Glomerular endothelial cell (primary cell): ENCODE measurements around the gene TCHP. TPM values are rescaled to one million over a fixed set of nuclear protein-coding genes. Genes with fewer than 3 reads are reported as not detected.

Experiments
- DNase-seq: peaks from one replicate; pipeline ENCODE4 v3.0.0-alpha.2; 2011; ENCODE audit warnings: low read depth, low spot score; ENCODE audit errors: extremely low read depth
- total RNA-seq: library from RNA; depleted of rRNA; stranded (reverse); fragments of >200 nt; gene quantifications from 2 replicates; pipeline ENCODE4 v1.2.3, GENCODE V29; 2015

The TCHP gene
- total RNA-seq, 1 donor from 2014 or later: 23.2 TPM

GRCh38 chr12:109959411-109960093 lies 59.5 kb downstream of the TCHP start:
- DNase-seq: no peak

GRCh38 chr12:109961201-109961600 lies 61.1 kb downstream of the TCHP start:
- peak; percentile 42 for DNase-seq

- DNase-seq: no peak
Observed at GRCh38 chr12:109961612-109962011, 61.5 kb downstream of the TCHP start.

- DNase-seq: no peak
Observed at GRCh38 chr12:109962398-109962797, 62.3 kb downstream of the TCHP start.

DNA sequence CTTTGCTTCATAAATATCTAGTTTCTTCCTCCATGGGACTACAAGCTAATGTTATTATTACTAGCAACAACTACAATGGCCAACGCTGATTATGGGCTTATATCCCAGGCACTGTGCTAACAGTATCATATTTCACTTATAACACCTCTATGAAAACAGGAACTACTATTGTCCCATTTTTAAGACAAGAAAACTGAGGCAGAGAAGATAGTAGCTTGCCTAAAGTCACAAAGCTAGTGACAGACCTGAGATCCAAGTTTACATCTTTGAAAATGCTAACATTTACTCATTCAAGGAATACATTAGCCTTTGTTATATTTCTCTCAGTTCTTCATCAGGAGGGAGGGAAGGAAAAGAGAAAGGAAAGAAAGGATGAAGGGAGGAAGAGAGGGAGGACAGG lies 63.3 kb downstream of the TCHP start:
- DNase-seq: no peak

DNA sequence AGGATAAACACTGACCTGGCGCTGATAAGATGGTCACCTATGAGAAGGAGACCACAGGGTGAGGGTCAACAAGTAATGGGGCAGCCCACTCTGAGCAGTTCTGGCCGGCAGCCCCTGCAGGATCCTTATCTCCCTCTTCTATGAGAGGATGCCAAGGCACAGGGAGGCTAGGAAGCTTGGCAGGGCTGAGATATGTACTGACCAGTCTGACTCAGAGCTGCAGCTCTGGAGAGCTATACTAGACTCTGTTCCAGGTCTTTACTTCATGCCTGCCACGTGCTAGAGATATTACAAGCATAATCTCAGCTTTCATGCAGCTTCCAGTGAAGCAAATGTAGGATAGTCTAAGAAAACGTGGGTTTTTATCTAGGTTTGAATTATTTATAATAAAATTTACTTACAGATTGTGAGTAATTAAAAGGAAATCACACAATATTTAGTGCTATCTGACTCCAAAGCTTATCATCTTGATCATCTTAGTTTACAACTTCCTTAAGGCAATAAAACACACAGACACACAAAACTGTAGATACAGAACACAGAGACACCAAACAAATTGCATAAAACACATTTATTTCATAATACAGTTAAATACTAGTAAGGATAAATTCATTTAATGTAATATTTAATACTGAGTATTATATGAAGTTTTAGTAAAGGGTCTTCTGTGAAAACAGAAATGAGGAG lies 63.8 kb downstream of the TCHP start:
- DNase-seq: no peak

GRCh38 chr12:109966546-109966945 lies 66.5 kb downstream of the TCHP start:
- DNase-seq: no peak

DNA sequence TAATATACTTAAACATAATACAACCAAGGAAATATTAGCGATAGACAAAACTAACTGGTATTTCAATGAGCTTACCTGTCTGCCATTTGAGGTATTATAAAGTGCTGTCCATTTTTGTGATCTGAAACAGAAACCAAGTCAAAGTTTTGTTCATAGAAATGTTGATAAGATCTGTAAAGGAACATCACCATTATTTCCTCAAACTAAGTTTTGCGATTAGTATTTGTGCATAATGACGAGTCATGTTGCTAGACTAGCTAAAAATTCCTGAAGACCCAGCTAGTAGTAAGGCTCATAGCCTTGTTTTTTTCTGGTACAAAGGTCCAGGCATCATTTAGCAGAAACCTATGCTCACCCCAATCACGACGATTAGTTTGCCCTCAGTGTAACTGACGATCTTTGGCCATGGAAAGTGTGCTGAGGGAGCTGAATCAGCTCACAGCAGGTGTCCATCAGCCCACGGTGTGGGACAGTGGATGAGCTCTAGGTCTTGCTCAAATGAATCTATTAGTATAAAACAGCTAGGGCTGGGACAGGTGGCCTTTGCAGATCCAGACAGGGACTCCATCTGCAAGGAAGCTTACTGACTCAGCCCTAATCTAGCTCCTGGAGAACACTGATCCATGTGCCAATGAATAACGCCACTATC lies 67.4 kb downstream of the TCHP start:
- DNase-seq: no peak

Other genes starting within 250 kb of the TCHP start
- gene FAM222A, start 186.4 kb upstream of the TCHP start, total RNA-seq: 0.99 and 1.0 TPM in 2 replicates
- 5.9 and 7.1 TPM in 2 replicates for gene TRPV4, start 66.9 kb upstream of the TCHP start, total RNA-seq
- 56.5 and 57.7 TPM in 2 replicates for gene GLTP, start 19.7 kb upstream of the TCHP start, total RNA-seq
- 58.3 and 65.6 TPM in 2 replicates for gene GIT2, start 96.1 kb downstream of the TCHP start, total RNA-seq
- gene ANKRD13A, start 99.2 kb downstream of the TCHP start, total RNA-seq: 33.3 and 62.4 TPM in 2 replicates
- gene C12orf76, start 148.2 kb downstream of the TCHP start, total RNA-seq: 14.2 and 40.6 TPM in 2 replicates
- gene IFT81, start 224.1 kb downstream of the TCHP start, total RNA-seq: 10.4 and 11.4 TPM in 2 replicates